ENCODE data around the gene ANK3. TPM values are rescaled to one million over a fixed set of nuclear protein-coding genes. Genes with fewer than 3 reads are reported as not detected.
"Not testable (repeated sequence)": the region's sequence is repeated elsewhere in the genome, so short reads cannot be mapped to it uniquely, and the experiment has no call there.

Gene ANK3
- total RNA-seq, 2 donors from 2014 or later = 65.0 to 79.5 TPM

- Mint-ChIP-seq H3K9me3 (no peaks in the 10 kb centered on the region), H3K36me3 (ENCODE audit: low read depth) (peaks cover 10% of the 10 kb centered on the region), H3K4me1 (peaks cover 34% of the 10 kb centered on the region), H3K27me3 (ENCODE audit: insufficient read depth) (no peaks in the 10 kb centered on the region), H3K27ac (no peak overlapping the region), H3K4me3 (no peak overlapping the region)
- Histone ChIP-seq H3K27ac (ENCODE audit: low read depth, low read length) (no peak overlapping the region), H3K9me3 (ENCODE audit: control insufficient read depth, low read length) (no peaks in the 10 kb centered on the region), H3K4me1 (ENCODE audit: control insufficient read depth, insufficient read depth, low read length) (peaks cover 4% of the 10 kb centered on the region), H3K36me3 (ENCODE audit: control insufficient read depth, insufficient read depth, low read length) (no peaks in the 10 kb centered on the region), H3K4me3 (ENCODE audit: low read length) (no peak overlapping the region), H3K9ac (ENCODE audit: extremely low read depth, low read length, poor library complexity, severe bottlenecking) (no peak overlapping the region), H3K27me3 (ENCODE audit: control insufficient read depth, insufficient read depth, low read length, poor library complexity, severe bottlenecking) (no peaks in the 10 kb centered on the region)
- DNase-seq = no peak
- WGBS, 2 experiments (ENCODE audit: insufficient coverage in 1 of 2, insufficient read length in 1 of 2) = 85 to 96% methylated on average over 2 to 3 of the region's 3 CpGs
- TF ChIP-seq CTCF (conservative IDR thresholded peaks at IDR 0.05) = no peak
Observed at GRCh38 chr10:60040014-60040662, 349.5 kb downstream of the ANK3 start.

- Mint-ChIP-seq H3K36me3 (ENCODE audit: low read depth) (peaks cover 10% of the 10 kb centered on the region), H3K9me3 (no peaks in the 10 kb centered on the region), H3K4me1 (peaks cover 6% of the 10 kb centered on the region), H3K27me3 (ENCODE audit: insufficient read depth) (no peaks in the 10 kb centered on the region), H3K27ac (no peak overlapping the region), H3K4me3 (no peak overlapping the region)
- DNase-seq = no peak
- H3K4me1 ChIP-seq (ENCODE audit: control insufficient read depth, insufficient read depth, low read length) = no peaks in the 10 kb centered on the region
- H3K4me3 ChIP-seq (ENCODE audit: low read length) = no peak overlapping the region
- WGBS, 2 experiments (ENCODE audit: insufficient coverage in 1 of 2, insufficient read length in 1 of 2) = 83% methylated on average over 1 of the region's 1 CpG; no CpG with 5 or more reads in 1 of the 2 experiments
- H3K27ac ChIP-seq (ENCODE audit: low read depth, low read length) = no peak overlapping the region
- H3K9ac ChIP-seq (ENCODE audit: extremely low read depth, low read length, poor library complexity, severe bottlenecking) = no peak overlapping the region
- no peak for TF ChIP-seq CTCF (conservative IDR thresholded peaks at IDR 0.05)
- H3K27me3 ChIP-seq (ENCODE audit: control insufficient read depth, insufficient read depth, low read length, poor library complexity, severe bottlenecking) = no peaks in the 10 kb centered on the region
- no peaks in the 10 kb centered on the region for H3K9me3 ChIP-seq (ENCODE audit: control insufficient read depth, low read length)
- H3K36me3 ChIP-seq (ENCODE audit: control insufficient read depth, insufficient read depth, low read length) = no peaks in the 10 kb centered on the region
Observed at GRCh38 chr10:60035984-60036383, 353.7 kb downstream of the ANK3 start.

GRCh38 chr10:60035375-60035774 lies 354.3 kb downstream of the ANK3 start:
- H3K27me3 ChIP-seq (ENCODE audit: control insufficient read depth, insufficient read depth, low read length, poor library complexity, severe bottlenecking); H3K9ac ChIP-seq (ENCODE audit: extremely low read depth, low read length, poor library complexity, severe bottlenecking): not testable (repeated sequence)

GRCh38 chr10:60032723-60033122 lies 357.0 kb downstream of the ANK3 start:
- no peaks in the 10 kb centered on the region for H3K9me3 Mint-ChIP-seq
- H3K4me3 Mint-ChIP-seq = no peak overlapping the region
- 38 to 67% methylated on average over 1 of the region's 1 CpG for WGBS, 2 experiments (ENCODE audit: insufficient coverage in 1 of 2, insufficient read length in 1 of 2)
- H3K27me3 ChIP-seq (ENCODE audit: control insufficient read depth, insufficient read depth, low read length, poor library complexity, severe bottlenecking) = no peaks in the 10 kb centered on the region
- no peaks in the 10 kb centered on the region for H3K9me3 ChIP-seq (ENCODE audit: control insufficient read depth, low read length)
- H3K27ac ChIP-seq (ENCODE audit: low read depth, low read length) = no peak overlapping the region
- H3K4me3 ChIP-seq (ENCODE audit: low read length) = no peak overlapping the region
- no peaks in the 10 kb centered on the region for H3K4me1 ChIP-seq (ENCODE audit: control insufficient read depth, insufficient read depth, low read length)
- H3K27ac Mint-ChIP-seq = no peak overlapping the region
- no peak overlapping the region for H3K9ac ChIP-seq (ENCODE audit: extremely low read depth, low read length, poor library complexity, severe bottlenecking)
- H3K36me3 Mint-ChIP-seq (ENCODE audit: low read depth) = peaks cover 4% of the 10 kb centered on the region
- TF ChIP-seq CTCF (conservative IDR thresholded peaks at IDR 0.05) = peak; percentile 73
- DNase-seq = peak; percentile 68
- H3K27me3 Mint-ChIP-seq (ENCODE audit: insufficient read depth) = no peaks in the 10 kb centered on the region
- H3K36me3 ChIP-seq (ENCODE audit: control insufficient read depth, insufficient read depth, low read length) = no peaks in the 10 kb centered on the region
- H3K4me1 Mint-ChIP-seq = peaks cover 6% of the 10 kb centered on the region

More at GRCh38 chr10:60035375-60035774, 354.3 kb downstream of the ANK3 start:
- not testable (repeated sequence) for H3K27me3 Mint-ChIP-seq (ENCODE audit: insufficient read depth); H3K36me3 ChIP-seq (ENCODE audit: control insufficient read depth, insufficient read depth, low read length); H3K4me1 Mint-ChIP-seq; H3K4me3 ChIP-seq (ENCODE audit: low read length); H3K4me3 Mint-ChIP-seq; H3K27ac ChIP-seq (ENCODE audit: low read depth, low read length); H3K36me3 Mint-ChIP-seq (ENCODE audit: low read depth); DNase-seq; H3K4me1 ChIP-seq (ENCODE audit: control insufficient read depth, insufficient read depth, low read length); H3K27ac Mint-ChIP-seq; H3K9me3 Mint-ChIP-seq; H3K9me3 ChIP-seq (ENCODE audit: control insufficient read depth, low read length)
- 87 to 95% methylated on average over 3 to 5 of the region's 5 CpGs for WGBS, 2 experiments (ENCODE audit: insufficient coverage in 1 of 2, insufficient read length in 1 of 2)
